ENCODE results near the gene KLHL15. TPM values are rescaled to one million over a fixed set of nuclear protein-coding genes. Genes with fewer than 3 reads are reported as not detected.

Gene KLHL15
- total RNA-seq, 6 donors from 2014 or later = 3.4 to 13.5 (median 5.7) TPM

DNA sequence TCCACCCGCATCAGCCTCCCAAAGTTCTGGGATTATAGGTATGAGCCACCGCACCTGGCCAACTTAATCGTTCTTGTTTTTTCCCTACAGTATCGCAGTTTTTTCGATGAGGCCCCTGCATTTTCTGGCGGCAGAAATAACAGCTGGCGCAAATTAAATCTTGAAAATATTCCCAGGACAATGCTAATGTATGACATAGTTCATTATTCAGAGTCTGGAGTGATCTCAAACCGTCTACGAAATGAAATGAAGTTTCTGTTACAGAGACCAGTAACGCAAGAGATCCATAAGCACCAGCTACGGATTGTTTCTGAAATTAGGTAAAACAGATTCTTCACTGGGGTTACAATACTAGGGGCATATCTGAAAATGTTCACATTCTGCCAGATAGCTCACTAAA is 91.9 kb downstream of the KLHL15 start:
- Histone ChIP-seq H3K9me3 (no peaks in the 10 kb centered on the region), H3K27me3 (no peaks in the 10 kb centered on the region), H3K4me3 (no peak overlapping the region), H3K4me1 (no peaks in the 10 kb centered on the region), H3K27ac (no peak overlapping the region), H3K36me3 (no peaks in the 10 kb centered on the region)
- DNase-seq (no peak), ATAC-seq (ENCODE audit: low FRiP score in 2 of 2) (no peak)
- 87 to 92% methylated on average over 11 of the region's 11 CpGs for WGBS, 2 donors
- TF ChIP-seq, protein P1, sequence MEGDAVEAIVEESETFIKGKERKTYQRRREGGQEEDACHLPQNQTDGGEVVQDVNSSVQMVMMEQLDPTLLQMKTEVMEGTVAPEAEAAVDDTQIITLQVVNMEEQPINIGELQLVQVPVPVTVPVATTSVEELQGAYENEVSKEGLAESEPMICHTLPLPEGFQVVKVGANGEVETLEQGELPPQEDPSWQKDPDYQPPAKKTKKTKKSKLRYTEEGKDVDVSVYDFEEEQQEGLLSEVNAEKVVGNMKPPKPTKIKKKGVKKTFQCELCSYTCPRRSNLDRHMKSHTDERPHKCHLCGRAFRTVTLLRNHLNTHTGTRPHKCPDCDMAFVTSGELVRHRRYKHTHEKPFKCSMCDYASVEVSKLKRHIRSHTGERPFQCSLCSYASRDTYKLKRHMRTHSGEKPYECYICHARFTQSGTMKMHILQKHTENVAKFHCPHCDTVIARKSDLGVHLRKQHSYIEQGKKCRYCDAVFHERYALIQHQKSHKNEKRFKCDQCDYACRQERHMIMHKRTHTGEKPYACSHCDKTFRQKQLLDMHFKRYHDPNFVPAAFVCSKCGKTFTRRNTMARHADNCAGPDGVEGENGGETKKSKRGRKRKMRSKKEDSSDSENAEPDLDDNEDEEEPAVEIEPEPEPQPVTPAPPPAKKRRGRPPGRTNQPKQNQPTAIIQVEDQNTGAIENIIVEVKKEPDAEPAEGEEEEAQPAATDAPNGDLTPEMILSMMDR (IDR thresholded peaks at IDR 0.05) = no peak
- no peak for TF ChIP-seq POLR2AphosphoS5 (IDR thresholded peaks at IDR 0.05)
- no peak for TF ChIP-seq POLR2A (IDR thresholded peaks at IDR 0.05)
- TF ChIP-seq EP300 (IDR thresholded peaks at IDR 0.05) = no peak

Other genes starting within 250 kb of the KLHL15 start
- gene SAT1, start 244.0 kb downstream of the KLHL15 start, total RNA-seq = 1,000 to 10,000 TPM in 4 of 6 donors, 100 to 1,000 TPM in 2; 657 to 1,891 (median 1,145) TPM
- 10 to 100 TPM in 5 of 6 donors, under 1 TPM in 1; 0.89 to 15.0 (median 12.0) TPM for gene APOO, start 119.2 kb downstream of the KLHL15 start, total RNA-seq
- gene CXorf58, start 119.2 kb downstream of the KLHL15 start, total RNA-seq = under 1 TPM in 1 of 6 donors, not detected in 5; 0.11 TPM
- 100 to 1,000 TPM in 3 of 6 donors, 10 to 100 TPM in 3; 65.0 to 161 (median 104) TPM for gene EIF2S3, start 27.8 kb upstream of the KLHL15 start, total RNA-seq
- gene ZFX, start 122.5 kb upstream of the KLHL15 start, total RNA-seq = 10 to 100 TPM; 15.7 to 68.6 (median 31.1) TPM